Activated naive CD4-positive, alpha-beta T cell treated with Interleukin-2 at 50 U/mL for 16 hours (primary cell): ENCODE results near the gene SHROOM3.
"Not testable (repeated sequence)": the region's sequence is repeated elsewhere in the genome, so short reads cannot be mapped to it uniquely, and the experiment has no call there.

Experiments
- DNase-seq: peaks from one replicate; pipeline ENCODE4 v3.0.0-alpha.2; 2020

SHROOM3 gene

DNA sequence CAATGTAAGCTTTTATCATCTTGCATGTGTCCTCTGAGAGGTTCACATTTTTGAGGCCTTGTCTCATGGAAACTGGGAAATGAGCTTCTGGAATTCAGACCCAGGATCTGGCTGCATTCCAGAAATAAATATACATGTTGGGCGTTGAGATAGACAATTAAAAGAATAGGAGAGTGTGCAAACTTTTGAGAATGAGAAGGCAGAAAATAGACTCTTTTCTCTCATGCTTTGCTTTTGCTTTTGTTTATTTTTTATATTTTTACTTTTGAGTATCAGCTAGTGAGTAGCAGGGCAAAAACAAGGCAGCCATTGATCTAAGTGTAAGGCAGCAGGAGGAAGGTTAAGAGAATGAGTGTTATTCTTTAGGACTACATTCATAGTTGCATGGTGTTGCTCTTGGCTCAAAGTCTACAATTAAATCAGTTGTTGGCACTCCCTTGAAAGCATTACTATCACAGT is 12.4 kb downstream of the SHROOM3 start:
- no peak for DNase-seq

DNA sequence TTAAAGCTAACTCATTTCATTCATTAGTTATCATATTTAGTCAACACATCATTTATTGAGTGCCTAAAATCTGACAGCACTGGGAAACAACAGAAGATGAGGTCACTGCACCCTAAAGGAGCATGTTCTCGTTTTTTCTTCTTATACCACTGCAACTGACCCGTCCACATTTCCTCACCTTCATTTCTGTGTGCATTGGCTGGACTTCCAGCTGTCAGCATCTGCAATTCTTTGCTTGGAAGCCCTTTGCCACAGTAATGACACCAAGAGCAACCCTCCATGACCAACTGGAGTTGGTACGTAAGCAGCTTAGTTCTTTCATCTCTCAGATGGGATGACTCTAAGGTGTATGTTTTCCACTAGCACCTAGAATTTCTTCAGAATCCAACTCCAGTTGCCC is 13.2 kb downstream of the SHROOM3 start:
- no peak for DNase-seq

DNA sequence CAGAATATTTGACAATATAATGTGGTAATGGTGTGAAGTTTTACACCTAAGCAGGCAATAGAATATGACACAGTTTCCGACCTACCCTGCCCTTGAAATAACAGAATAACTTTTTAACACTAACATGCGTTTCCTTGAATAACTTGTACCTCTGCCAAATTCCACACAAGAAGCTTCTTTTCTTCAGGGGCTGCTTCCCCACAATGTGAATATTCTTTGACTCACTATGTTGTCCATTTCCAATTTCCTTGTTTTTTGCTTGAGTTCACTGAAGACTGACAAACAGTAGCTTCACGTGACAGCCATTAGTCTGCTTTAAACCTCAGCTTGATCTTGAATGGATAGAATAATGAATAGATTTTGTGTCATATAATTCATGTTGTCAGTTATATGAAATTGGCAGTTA is 14.3 kb downstream of the SHROOM3 start:
- DNase-seq = no peak

DNA sequence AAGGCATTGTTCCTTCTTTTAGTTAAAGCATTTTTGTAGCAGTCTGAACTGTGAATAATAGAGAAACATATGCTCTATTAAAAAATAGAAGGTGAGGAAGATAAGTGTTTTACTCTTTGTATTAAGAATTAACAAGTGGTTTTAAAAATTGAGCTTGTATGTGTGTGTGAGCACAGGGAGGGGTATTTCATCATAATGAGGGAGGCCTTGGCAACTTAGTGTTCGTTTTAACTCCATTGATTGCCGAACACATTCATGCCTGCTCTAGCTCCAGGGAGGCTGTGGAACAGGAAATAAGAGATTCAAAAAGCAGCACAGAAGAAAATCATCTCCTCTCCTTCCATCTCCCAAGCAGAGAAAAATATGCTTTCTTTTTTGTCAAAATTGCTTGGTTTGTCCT is 14.8 kb downstream of the SHROOM3 start:
- no peak for DNase-seq

DNA sequence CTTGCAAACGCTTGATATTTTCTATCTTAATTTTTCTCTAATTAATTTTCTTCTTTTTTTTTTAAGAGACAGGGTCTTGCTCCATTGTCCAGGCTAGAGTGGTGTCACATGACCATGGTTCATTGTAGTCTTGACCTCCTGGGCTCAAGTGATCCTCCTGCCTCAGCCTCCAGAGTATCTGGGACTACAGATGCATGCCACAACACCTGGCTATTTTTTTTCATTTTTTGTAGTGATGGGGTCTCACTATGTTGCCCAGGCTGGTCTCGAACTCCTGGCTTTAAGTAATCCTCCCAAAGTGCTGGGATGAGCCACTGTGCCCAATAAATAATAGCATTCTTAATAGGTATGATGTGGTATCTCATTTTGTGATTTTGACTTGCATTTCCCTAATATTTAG is 18.2 kb downstream of the SHROOM3 start:
- no peak for DNase-seq

DNA sequence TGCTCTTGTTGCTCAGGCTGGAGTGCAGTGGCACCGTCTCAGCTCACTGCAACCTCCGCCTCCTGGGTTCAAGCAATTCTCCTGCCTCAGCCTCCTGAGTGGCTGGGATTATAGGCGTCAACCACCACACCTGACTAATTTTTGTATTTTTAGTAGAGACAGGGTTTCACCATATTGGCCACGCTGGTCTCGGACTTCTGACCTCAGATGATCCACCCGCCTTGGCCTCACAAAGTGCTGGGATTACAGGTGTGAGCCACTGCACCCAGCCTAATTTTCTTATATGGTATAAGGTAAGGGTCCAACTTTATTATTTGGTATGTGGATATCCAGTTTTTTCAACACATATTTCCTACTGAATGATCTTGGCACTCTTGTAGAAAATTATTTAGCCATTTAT is 19.0 kb downstream of the SHROOM3 start:
- not testable (repeated sequence) for DNase-seq

DNA sequence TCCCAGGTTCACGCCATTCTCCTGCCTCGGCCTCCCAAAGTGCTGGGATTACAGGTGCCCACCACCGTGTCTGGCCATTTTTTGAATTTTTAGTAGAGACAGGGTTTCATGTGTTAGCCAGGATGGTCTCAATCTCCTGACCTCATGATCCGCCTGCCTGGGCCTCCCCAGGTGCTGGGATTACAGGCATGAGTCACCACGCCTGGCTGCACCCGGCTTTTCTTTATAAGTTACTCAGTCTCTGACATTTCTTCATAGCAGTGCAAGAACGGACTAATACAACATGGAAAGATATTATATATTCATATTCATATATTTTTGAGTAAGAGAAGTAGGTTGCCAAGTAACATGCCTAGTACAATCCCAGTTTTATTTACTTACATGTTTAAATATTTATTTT is 22.9 kb downstream of the SHROOM3 start:
- DNase-seq = no peak

DNA sequence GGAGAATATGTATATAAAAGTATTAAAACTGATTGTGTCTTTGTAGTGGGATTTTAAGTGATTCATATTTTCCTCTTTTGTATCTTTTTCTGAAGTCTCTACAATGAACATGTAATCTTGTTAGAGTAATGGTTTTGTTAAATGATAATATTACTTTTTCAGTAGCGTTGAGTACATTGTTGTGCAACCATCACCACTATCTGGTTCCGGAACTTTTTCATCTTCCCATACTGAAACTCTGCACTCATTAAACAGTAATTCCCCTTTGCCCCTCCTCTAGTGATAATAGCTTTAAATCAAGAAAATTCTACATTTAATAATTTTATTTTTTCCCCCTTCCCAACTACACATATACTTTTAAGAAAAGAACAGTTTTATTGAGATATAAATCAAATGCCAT is 23.3 kb downstream of the SHROOM3 start:
- no peak for DNase-seq

DNA sequence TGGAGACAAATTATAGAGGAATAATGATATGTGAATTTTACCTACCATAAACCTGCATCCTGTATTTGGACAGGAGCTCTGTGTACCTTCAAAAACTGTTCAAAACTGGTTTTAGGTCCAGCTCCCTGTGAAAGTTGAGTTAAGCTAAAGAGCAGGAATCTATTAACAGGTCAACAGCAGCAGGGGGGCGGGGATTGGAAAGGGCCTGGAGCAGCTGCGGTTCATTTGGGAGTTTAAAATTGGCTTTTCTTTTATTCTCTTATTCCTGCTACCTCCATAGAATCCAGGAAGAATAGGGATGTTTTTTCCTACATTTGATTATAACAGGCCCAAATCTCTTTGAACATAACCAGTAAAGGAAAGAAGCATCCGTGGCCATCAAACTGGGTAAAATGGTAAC is 23.8 kb downstream of the SHROOM3 start:
- no peak for DNase-seq

DNA sequence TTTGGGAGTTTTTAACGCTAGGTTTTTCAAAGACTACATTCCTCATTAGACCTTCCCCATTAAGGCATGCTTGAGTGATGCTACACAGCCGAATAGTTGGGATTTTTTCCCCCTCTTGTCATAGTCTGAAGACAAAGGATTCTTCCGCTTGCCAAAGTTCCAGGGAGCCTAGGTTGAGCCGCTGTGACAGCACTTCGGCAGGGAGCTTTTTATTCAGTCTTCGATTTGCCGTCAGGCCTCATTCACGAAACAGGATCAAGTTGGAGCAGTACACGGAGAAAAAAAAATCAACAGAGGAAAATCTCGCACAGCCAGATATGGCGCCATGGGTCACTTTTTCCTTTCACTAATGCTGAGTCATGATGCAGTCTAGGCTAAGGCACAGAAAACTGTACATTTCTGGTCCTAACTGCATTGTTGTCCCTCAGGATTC is 24.3 kb downstream of the SHROOM3 start:
- no peak for DNase-seq

DNA sequence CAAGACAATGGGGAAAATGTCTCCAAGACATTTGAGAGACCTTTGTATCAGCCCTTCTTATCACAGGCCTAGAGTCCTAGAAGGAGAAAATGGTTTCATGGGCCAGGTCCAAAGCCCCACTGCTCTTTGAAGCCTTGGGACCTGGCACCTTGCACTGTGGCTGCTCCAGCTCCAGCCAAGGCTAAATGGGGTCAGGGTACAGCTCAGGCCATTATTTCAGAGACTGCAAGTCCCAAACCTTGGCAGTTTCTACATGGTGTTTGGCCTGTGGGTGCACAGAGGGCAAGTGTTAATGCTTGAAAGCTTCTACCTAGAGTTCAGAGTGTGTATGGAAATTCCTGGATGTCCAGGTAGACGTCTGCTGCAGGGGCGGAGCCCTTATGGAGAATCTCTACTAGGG is 28.5 kb downstream of the SHROOM3 start:
- no peak for DNase-seq

DNA sequence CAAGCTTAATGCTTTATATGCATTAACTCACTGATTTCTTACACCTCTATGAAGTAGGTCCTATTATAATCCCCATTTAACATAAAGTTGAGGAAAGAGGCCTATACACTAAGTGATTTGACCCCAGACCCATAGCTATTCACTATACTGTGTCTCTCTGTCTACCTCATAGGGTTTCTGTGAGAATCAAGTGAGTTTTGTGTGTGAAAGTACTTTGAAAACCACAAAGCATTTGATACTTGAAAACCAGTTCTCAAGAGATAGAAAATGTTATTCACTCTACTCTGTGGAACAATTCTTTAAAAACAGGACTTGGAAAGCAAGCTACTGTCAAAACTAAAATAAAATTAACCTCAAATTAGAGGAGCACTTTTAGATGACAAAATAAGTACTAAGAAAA is 35.0 kb downstream of the SHROOM3 start:
- no peak for DNase-seq

DNA sequence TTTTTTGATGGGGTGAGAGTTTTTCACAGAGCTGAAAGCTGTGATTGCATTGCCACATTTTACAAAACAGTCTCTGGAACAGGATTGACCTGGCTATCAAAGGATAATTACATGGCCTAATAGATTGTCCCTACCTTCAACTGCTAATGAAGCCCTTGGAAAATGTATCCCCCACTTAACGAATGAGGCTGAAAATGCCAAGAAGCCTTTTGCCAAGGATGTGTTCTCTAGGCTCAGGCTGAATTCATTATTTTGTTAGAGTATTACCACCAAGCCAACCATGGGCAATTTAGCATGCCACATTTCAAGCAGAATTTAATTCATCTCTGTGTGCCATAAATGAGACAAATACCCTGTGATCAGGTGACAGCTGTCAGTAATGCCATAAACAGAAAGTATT is 35.5 kb downstream of the SHROOM3 start:
- DNase-seq = no peak

DNA sequence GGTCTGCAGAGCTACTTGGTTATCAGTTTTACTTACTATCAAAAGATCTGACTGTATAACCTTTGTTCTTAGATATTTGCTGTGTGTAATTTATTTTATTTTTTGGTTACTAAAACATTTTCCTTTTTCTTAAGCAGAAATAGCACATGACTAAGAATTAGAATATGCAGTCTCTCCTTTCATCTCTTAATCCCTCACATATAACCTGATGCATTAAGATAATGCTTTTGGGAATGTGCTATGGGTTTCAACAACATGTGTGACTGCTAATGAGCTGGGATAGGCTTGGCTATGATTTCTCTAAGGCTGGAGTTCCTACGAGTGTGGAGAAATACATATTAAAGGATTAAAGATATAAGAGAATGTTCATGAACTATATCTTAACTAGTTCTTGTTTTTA is 41.5 kb downstream of the SHROOM3 start:
- no peak for DNase-seq

DNA sequence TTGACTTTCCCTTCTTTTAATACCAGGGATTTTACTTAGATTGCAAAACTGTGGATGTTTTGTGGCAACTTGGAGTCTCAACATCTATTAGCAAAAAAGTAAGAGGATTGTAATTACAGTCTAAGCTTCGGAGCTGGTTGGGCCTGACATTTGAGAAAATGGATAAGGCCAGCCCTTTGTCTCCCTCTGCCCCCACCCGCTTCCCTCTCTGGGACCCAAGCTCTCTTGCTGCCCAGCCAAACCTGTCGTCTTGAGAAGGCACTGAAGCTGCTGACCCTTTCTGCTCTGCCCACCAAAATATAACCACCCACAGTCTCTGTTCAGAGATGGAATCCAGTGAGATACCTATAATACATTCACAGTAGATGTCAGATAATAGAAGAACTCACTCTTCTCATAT is 49.6 kb downstream of the SHROOM3 start:
- no peak for DNase-seq

DNA sequence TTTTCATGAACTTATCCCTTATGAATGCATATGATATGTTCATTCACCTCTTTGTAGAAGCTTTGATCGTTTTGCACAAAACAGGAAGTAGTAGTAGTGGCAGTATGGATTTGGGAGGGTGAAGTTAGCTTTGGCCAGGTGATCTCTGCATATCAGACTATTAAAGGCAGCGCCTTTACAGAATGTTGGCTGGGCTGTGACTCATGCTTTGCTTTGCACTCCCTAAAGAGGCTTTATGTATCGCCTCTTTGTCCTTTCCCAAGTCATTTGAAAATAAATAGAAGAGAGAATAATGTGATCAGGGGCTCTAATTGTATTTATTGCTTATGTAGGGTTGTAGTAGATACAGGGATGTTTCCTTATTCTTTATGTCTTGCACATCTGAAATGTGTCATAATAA is 50.4 kb downstream of the SHROOM3 start:
- DNase-seq = no peak

DNA sequence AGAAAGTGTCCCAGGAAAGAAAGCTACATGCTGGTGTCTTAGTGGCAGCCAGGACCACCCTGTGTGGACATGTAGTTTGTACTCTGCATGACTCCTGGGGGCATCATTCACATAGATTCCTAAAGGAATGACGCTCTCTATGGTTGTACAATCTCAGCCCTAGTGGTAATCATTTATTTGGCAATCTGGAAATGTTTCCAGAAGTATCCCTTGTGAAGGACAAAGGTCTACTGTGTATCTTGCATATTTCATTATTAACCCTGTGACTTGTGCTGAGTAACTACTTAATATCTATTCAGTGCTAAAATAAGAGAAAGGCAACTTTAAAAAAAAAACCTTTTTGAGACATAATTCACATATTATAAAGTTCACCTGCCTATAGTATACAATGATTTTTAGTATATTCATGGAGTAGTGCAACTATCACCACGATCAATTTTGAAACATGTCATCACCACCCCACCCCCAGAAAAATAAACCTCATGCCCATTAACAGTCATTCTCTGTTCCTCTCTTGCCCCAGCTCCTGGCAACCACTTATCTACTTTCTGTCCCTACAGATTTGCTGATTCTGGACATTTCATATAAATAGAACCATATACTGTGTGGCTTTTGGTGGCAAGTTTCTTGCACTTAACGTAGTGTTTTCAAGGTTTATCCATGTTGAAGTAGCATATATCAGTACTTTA is 51.7 kb downstream of the SHROOM3 start:
- DNase-seq = no peak

DNA sequence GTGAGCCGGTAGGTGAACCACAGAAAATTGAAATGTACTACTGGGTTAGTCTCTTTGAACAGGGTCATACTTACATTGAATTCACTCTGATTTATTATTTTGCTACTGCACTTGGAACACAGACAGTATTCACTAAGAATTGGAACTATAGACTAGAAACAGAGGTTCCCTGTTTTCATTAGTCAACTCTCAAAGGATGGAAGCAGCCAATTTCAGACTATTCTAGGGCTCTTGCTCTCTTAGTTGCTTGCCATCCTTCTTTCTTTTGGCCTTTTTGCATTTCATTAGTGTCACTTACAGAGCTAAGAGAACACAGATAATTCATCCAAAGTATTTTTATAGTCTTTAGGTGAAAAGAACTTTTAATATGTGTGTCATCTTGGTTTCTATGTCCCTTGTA is 52.6 kb downstream of the SHROOM3 start:
- no peak for DNase-seq

DNA sequence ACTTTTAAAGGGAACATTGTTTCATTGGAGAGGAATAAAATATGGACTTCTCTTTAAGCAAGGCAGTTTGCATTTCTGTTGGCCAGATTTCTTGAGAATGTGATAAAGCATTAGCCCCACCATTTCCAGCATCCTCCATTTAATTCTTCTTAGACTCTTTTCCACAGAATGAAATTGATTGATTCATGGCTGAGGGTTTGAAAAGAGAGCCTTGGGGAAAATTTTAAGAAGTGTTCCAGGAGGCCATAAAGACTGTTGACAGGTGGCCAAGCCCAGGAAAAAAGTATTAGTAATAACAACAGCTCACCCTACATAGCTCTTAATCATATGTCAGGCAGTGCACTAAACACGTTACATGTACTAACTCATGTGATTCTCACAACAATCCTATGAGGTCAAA is 53.4 kb downstream of the SHROOM3 start:
- DNase-seq = no peak

DNA sequence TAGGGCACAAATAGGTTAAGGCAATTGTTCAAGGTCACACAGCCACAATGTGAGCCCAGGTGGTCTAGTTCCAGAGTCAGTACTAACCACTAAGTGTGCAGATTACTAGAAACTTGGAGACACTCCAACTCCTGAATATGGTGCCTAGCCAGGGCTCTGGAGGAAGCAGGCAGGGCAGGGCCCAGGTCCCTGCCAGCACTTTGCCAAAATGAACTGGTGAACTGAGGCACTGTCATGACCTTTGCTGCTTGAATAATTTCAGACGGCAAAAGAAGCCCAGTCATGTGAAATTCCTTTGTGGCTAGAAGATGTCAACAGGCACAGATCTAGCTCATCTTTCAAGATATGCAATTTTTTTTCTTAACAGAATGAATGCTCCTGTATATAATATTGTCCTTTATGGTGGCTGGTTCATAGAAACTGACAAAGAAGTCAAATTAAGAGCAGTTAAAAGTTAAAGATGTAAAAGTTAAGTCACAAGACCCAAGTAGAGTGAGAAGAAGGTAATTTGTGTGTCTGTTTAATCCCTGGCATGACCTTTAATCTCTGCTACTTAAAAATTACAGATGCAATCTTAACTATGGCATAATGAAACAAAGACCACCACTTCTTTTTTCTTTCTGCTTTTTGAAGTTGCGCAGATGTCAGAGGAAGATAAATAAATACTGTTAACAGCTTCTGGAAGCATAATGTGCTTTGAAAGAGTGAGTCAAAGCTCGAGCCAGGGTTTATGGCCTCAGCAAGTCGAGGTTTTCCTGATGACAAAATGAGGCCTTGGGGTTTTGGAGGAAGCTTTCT is 54.1 kb downstream of the SHROOM3 start:
- no peak for DNase-seq

DNA sequence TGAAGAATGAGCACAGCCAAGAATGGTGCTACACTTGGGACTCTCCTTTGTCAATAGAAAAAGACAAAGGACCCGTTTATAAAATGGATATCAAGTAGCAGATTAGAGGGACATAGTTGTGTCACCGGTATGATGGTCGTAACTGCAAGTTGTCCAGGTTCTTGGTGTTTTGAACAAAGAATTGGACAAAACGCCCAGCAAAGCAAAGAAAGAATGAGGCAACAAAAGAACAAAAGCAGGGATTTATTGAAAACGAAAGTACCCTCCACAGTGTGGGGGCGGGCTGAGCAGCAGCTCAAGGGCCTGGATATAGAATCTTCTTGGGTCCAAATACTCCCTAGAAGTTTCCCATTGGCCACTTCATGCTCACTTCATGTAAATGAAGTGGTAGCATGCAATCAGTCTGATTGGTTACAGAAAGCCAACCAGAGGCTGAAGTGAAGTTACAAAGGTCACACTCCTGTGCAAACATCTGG is 54.7 kb downstream of the SHROOM3 start:
- no peak for DNase-seq

DNA sequence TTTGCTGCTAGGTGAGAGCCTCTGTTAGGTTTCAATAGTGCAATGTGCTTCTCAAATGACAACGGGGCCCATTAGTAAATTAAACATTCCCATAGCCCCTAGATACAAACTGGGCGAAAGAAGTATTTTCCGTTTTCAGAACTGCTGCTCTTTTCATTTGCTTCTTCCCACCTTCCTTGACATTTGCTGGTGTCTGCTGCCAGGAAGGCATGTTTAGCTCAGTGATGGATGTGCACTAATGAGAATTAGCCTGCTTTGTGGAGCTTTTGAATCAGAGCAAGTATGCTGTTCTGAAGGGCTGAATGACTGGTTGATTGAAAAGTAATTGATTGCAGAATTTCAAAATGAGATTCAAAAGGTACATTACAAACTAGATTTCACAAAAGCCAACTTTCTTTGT is 57.0 kb downstream of the SHROOM3 start:
- DNase-seq = no peak

DNA sequence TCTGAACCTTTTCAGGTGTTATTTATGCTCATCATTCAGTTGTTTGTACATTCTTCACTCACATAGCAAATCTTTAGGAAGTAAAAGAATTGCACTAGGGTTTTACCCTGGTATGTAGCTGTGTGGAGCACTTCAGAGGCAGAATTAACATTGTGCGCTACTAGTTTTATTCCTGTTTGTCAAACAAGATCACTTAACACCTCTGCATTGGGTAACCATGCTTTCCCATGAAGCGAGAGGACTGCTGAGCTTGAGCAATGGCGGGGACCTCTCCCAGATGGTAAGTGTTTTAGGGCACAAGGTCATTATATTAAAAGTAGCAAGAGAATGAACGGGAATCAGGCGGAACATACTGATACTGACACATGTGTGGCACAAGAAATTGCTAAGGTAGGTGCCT is 59.2 kb downstream of the SHROOM3 start:
- no peak for DNase-seq

DNA sequence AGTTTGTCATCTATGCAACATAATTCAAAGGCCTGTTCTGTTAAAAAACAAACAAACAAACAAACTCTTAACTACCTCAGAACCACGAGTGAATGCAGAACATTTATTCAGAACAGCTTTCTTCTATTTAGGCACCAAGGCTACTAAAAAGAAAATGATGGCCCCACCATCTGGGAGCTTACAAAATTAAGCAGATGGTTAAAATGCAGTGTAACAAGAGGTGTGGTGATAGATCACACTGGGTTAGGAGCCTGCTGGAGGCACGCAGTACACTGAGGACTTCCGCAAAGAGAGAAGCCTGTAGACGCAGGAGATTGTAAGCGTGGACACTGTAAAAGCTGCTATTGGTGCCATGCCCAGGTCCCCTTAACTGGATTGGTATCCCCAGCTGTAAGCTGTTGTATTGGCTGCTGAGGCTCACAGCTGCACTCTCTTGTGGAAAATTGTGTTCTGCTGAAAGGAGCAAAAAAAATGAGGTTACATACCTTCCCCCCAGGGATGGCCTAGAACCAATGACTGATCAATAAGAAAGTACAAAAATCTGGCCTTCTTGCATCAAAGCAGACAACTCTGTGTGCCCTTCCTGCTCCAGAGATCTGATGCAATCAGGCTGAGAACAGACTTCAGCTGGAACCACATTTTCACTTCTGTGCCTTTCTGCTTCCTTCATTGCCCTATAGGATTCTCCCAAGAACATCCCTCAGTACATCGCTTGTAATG is 60.0 kb downstream of the SHROOM3 start:
- DNase-seq = no peak
